ENCODE data around the gene ALDH3B2. TPM values are rescaled to one million over a fixed set of nuclear protein-coding genes. Genes with fewer than 3 reads are reported as not detected.

Gene ALDH3B2
- total and polyA plus RNA-seq, 2 of the 8 experiments (the other 6 are each of a cell fraction or from before 2014, with no cell fraction given): not detected

GRCh38 chr11:67647471-67647870 lies 27.0 kb downstream of the ALDH3B2 start:
- H3K9me3 ChIP-seq (ENCODE audit: insufficient read depth in 2 of 2, low read depth in 1 of 2, low read length in 1 of 2): no peaks in the 10 kb centered on the region
- TF ChIP-seq TBP (IDR thresholded peaks at IDR 0.05; ENCODE audit: low read depth, low read length) (no peak), MAFK (IDR thresholded peaks at IDR 0.05; ENCODE audit: low read depth, low read length) (no peak), CEBPB (IDR thresholded peaks at IDR 0.05; ENCODE audit: low read depth, low read length) (no peak), EGR1 (IDR thresholded peaks at IDR 0.05; ENCODE audit: borderline replicate concordance, low read depth, low read length) (no peak), RFX5 (IDR thresholded peaks at IDR 0.05; ENCODE audit: borderline replicate concordance, low read depth, low read length) (no peak), SP2 (IDR thresholded peaks at IDR 0.05; ENCODE audit: low read length) (no peak), POLR2AphosphoS5 (IDR thresholded peaks at IDR 0.05; ENCODE audit: low read depth, low read length) (no peak), CHD1 (IDR thresholded peaks at IDR 0.05; ENCODE audit: low read depth, low read length) (no peak), CBX8 (IDR thresholded peaks at IDR 0.05; ENCODE audit: borderline replicate concordance, low read depth, low read length) (no peak), RAD21 (IDR thresholded peaks at IDR 0.05 in 1 of 2, conservative IDR thresholded peaks at IDR 0.05 in 1 of 2; ENCODE audit: low read depth in 2 of 2, low read length in 2 of 2) (no peak), BACH1 (IDR thresholded peaks at IDR 0.05; ENCODE audit: low read length) (no peak), CTBP2 (IDR thresholded peaks at IDR 0.05; ENCODE audit: borderline replicate concordance, insufficient read depth, insufficient read length, low read length) (no peak), YY1 (IDR thresholded peaks at IDR 0.05; ENCODE audit: low read depth, low read length) (no peak), KDM1A (IDR thresholded peaks at IDR 0.05; ENCODE audit: borderline replicate concordance, low read length) (no peak), JUND (IDR thresholded peaks at IDR 0.05; ENCODE audit: low read length) (no peak)

More at GRCh38 chr11:67647471-67647870, 27.0 kb downstream of the ALDH3B2 start:
- no peak overlapping the region for H3K27ac ChIP-seq (ENCODE audit: low read depth, low read length)
- no peaks in the 10 kb centered on the region for H3K79me1 ChIP-seq (ENCODE audit: low read depth, low read length)
- no peak overlapping the region for H4K8ac ChIP-seq (ENCODE audit: extremely low read depth, insufficient read depth, low read length)
- FAIRE-seq (no peak), DNase-seq (ENCODE audit: low read depth in 1 of 2, low spot score in 2 of 2) (no peak)
- H3K4ac ChIP-seq (replicated peaks; ENCODE audit: insufficient read length, low read depth, low read length): peak overlapping the region; percentile 22
- no peak overlapping the region for H2AFZ ChIP-seq (ENCODE audit: low read length)
- no peak overlapping the region for H3K56ac ChIP-seq (replicated peaks; ENCODE audit: insufficient read length, low read depth, low read length)
- no peak overlapping the region for H2BK20ac ChIP-seq (ENCODE audit: low read length)
- no peak overlapping the region for H4K91ac ChIP-seq (replicated peaks; ENCODE audit: insufficient read length, low read length)
- no peaks in the 10 kb centered on the region; a peak in 2 of 7 replicates for H3K27me3 ChIP-seq (replicated peaks in 1 of 4; ENCODE audit: control insufficient read depth in 3 of 4, extremely low read depth in 1 of 4, insufficient read depth in 3 of 4, low read length in 3 of 4)
- no peak overlapping the region for H3K14ac ChIP-seq (ENCODE audit: insufficient read length)
- ChIA-PET POLR2A (ENCODE audit: partially characterized antibody) (no interaction called here), CTCF (ENCODE audit: partially characterized antibody) (interaction anchor here (0.6 to 8.6 kb wide), 14 partner anchors 9 to 314 kb away, joined by 3 to 99 read pairs (median 9); partner anchors contain the start of genes ALDH3B2, NUDT8 and TBX10)
- no peaks in the 10 kb centered on the region; a peak in 1 of 8 replicates for H3K36me3 ChIP-seq (ENCODE audit: control insufficient read depth in 2 of 4, insufficient read depth in 4 of 4, low read length in 3 of 4)
- H2BK120ac ChIP-seq (replicated peaks; ENCODE audit: low read depth, low read length): no peak overlapping the region
- H4K5ac ChIP-seq (ENCODE audit: insufficient read length, low read depth, low read length): no peak overlapping the region
- no peak overlapping the region for H3K4me2 ChIP-seq (ENCODE audit: insufficient read depth in 1 of 2, low read depth in 2 of 2, low read length in 2 of 2)
- no peak overlapping the region for H2BK12ac ChIP-seq (ENCODE audit: low read depth, low read length)
- no peak overlapping the region for H2BK15ac ChIP-seq (ENCODE audit: low read length)
- WGBS, 2 experiments (ENCODE audit: extremely low coverage in 1 of 2, insufficient coverage in 1 of 2, insufficient read length in 1 of 2, insufficient replicate concordance in 2 of 2, low coverage in 1 of 2, low lambda C conversion rate in 2 of 2, missing lambda C conversion rate in 1 of 2): 95% methylated on average over 11 of the region's 15 CpGs; no CpG with 5 or more reads in 1 of the 2 experiments
- H3K4me1 ChIP-seq (replicated peaks in 1 of 4; ENCODE audit: control insufficient read depth in 3 of 4, insufficient read depth in 4 of 4, low read length in 3 of 4): peaks cover 0 to 9% (median 0%) of the 10 kb centered on the region in 4 experiments; a peak in 2 of 7 replicates
- no peak overlapping the region for H3K23ac ChIP-seq (ENCODE audit: insufficient read length)
- H3K23me2 ChIP-seq (ENCODE audit: low read depth, low read length): peaks cover 3% of the 10 kb centered on the region
- no peaks in the 10 kb centered on the region for H3K79me2 ChIP-seq (ENCODE audit: control insufficient read depth in 1 of 2, insufficient read depth in 2 of 2, low read length in 2 of 2)
- no peak overlapping the region for H3K4me3 ChIP-seq (ENCODE audit: extremely low read depth in 1 of 4, insufficient read depth in 2 of 4, low read depth in 3 of 4, low read length in 4 of 4)
- H3K18ac ChIP-seq (ENCODE audit: extremely low read depth, low read length): no peak overlapping the region
- no peak overlapping the region for H3K9ac ChIP-seq (replicated peaks in 1 of 4; ENCODE audit: extremely low read depth in 1 of 4, low read depth in 3 of 4, low read length in 3 of 4)
- no peak overlapping the region for H2BK5ac ChIP-seq (ENCODE audit: low read depth, low read length)
- H4K20me1 ChIP-seq (replicated peaks in 1 of 2; ENCODE audit: control insufficient read depth in 1 of 2, insufficient read depth in 2 of 2, low read length in 2 of 2): peaks cover 0 to 5% of the 10 kb centered on the region in 2 experiments
- H2AK5ac ChIP-seq (ENCODE audit: low read depth, low read length): no peak overlapping the region

All from H1 (cell line).